Femur (tissue), 1 donor: Measurements from ENCODE around the gene CD99.
A peak's percentile ranks its signal among the peaks of the same experiment; 100 is the strongest.
"Not testable (repeated sequence)": the region's sequence is repeated elsewhere in the genome, so short reads cannot be mapped to it uniquely, and the experiment has no call there.

Experiments
- DNase-seq: peaks from one replicate; pipeline ENCODE4 v3.0.0-alpha.2; 2017

The CD99 gene

DNA sequence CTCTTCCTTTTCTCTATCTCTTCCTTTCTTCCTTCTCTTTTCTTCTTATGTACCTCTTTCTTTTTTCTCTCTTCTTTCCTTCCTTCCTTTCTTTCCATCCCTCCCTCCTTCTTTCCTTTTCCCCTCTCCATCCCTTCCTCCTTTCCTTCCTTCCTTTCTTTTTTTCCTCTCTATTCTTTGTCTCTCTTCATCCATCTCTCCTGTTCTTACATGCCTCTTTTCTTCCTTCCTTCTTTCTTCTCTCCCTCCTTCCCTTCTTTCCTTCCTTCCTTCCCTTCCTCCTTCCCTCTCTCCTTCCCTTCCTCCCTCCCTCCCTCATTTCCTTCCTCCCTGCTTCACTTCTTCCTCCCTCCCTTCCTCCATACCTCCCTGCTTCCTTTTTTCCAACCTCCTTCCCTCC lies 41.6 kb downstream of the CD99 start:
- no peak for DNase-seq

DNA sequence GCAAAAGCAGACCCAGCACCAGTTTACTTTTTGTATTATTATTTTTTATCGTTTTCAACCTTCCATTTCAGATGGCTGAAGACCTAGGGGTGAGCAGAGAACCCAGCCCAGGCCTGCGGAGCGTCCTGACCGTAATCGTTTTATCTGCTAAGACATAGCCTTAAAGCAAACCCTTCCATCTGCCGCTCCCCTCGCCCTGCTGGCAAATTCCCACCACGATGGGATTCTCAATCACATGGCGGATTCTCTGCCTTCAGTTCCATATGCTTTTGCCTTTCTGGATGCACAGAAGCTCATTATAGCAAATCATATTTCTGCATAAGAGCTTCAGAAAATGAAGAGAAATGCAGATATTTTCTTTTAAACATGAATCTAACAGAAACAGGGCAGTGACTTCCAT lies 42.2 kb downstream of the CD99 start:
- no peak for DNase-seq

DNA sequence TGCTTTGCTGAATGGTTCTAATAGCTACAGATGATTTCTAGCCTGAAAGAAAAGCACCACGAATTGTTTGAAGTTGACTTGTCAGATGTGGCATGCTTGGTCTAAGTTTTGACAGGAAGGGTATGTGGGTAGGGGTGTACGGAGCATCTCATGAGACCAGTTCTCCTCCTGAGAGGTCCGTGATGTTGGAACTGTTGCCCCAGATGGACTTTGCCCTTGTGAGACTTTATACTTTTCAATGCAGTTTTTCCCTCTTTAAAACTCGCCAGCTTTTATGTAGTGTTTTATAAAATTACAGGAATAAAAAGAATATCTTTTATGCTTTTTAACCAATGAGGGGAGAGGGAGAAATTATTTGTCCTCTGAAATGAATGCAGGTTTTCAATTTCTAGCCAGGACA lies 44.2 kb downstream of the CD99 start:
- DNase-seq: no peak

DNA sequence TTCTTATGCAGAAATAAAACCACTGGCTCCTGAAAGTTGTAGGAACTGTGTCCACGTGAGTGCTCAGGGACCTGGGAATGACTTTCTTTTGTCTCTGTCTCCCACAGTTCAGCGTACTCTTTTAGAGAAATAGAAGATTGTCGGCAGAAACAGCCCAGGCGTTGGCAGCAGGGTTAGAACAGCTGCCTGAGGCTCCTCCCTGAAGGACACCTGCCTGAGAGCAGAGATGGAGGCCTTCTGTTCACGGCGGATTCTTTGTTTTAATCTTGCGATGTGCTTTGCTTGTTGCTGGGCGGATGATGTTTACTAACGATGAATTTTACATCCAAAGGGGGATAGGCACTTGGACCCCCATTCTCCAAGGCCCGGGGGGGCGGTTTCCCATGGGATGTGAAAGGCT lies 49.6 kb downstream of the CD99 start:
- DNase-seq: no peak

DNA sequence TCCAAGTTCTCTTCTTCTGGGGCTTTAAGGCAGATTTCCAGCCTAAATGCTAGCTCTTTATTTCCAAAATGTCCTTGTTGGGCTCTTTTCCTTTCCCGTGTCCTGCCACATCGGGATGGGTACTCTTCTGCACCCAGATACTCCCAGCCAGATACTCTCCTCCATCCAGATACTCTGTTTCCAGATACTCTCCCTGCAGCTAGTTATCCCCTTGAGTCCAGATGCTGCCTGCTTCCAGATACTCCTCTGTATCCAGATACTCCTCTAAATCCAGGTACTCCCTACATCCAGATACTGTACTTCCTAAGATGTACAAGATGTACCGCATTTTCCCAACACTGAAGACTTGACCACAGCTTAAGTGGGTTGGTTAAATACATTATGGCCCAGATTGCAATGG lies 50.3 kb downstream of the CD99 start:
- DNase-seq: no peak

DNA sequence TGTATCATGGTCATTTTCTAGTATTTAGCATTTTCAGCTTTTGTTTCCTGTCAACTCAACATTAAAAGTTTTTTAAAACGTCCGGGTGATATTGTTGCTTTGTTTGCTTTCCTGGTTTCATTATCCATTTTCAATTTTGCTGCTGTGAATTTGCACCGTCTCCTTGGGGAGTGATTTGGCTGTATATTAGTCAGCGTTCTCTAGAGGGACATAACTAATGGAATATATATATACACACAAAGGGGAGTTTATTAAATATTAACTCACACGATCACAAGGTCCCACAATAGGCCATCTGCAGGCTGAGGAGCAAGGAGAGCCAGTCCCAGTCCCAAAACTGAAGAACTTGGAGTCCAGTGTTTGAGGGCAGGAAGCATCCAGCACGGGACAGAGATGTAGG lies 55.2 kb downstream of the CD99 start:
- DNase-seq: not testable (repeated sequence)

DNA sequence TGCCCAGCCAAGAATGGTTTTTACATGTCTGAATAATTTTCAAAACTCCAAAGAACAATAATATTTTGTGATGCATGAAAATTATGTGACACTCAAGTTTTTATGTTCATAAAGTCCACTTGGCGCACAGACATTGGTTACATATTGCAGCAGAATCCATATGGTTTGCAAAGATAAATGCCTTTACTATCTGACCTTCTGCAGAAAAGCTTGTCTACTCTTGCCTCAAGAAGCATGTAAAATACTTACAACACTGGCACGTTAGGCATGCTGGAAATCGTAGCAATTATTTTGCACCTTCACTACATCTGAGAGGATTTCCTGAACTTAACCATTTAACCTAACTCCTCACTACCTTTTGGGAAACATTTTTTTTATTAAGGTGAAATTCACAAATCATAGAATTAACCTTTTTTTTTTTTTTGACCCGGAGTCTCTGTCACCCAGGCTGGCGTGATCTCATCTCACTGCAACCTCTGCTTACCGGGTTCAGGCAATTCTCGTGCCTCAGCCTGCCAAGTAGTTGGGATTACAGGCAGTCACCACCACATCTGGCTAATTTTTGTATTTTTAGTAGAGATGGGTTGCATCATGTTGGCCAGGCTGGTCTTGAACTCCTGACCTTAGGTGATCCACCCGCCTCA lies 57.2 kb downstream of the CD99 start:
- DNase-seq: no peak

DNA sequence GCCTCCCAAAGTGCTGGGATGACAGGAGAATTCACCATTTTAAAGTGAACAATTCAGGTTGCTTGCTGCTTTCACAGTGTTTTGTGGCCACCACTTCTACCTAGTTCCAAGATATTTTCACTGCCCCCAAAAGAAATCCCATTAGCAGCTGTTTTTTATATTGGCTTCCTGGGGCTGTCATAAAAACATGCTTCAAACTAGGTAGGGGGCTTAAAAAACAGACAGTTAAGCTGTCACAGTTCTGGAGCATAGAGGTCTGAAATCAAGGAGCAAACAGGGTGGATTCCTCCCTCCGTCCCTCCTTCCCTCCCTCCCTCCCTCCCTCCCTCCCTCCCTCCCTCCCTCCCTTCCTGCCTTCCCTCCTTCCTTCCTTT lies 57.7 kb downstream of the CD99 start:
- DNase-seq: no peak

DNA sequence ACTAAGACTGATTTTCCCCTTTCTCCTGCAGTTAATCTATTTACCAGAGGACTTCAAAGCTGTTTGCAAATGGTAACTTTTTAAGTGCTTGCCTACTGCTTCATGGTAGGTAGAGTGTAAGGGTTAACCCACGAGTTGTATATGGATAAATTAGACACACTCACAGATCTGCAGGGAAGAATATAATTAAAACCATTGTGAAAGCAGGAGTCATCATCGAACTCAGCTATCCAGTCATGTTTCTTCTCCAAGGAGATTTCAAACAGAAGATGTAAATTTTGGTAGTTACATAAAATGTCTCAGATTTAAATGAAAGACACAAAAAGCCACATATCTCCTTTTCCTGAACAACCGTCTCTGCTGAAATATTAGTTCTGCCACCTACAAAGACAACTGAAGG lies 60.2 kb downstream of the CD99 start:
- no peak for DNase-seq

DNA sequence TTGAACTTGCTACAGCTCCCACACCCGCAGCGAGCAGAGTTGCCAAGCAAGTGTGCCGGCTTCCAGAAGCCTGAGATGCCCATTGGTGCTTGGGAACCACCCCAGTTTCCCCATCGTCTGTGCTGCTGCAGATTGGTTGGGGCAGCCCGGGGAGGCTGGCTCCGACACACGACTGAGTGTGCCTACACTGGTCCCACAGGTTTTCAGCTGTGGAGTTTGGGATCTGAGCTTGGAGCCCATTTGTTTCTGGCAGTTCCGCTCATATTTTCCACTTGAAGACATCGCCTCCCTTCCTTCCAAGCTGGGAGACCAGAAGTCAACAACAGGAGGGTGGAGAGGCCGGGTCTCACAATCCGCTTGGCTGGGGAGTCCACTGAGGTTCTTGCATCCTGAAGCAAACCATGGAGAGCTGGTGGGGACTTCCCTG lies 60.8 kb downstream of the CD99 start, which contains the start of gene XG:
XG (plus strand) TSS at position 167 of the 427 bp plus-strand sequence; CDS start at position 402, 235 bp downstream.
- DNase-seq: peak; percentile 25

DNA sequence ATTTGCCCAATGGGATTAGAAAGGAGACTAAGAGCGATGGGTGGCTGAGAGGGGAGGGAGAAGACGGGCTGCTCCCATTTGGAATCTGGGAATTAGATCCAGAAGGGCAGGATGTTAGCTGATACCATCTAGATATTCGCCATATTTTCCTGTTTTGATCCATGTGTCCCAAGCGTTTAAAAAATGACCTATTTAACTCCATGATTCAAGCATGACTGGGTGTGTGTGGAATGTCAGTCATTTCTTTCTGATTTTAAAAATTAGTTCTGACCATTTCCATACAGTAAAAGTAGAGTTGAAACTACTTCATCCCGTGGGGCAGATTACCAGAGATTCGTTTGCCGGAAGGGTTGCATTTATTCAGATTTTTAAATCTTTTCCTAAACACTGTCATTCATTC lies 61.3 kb downstream of the CD99 start:
- DNase-seq: not testable (repeated sequence)

DNA sequence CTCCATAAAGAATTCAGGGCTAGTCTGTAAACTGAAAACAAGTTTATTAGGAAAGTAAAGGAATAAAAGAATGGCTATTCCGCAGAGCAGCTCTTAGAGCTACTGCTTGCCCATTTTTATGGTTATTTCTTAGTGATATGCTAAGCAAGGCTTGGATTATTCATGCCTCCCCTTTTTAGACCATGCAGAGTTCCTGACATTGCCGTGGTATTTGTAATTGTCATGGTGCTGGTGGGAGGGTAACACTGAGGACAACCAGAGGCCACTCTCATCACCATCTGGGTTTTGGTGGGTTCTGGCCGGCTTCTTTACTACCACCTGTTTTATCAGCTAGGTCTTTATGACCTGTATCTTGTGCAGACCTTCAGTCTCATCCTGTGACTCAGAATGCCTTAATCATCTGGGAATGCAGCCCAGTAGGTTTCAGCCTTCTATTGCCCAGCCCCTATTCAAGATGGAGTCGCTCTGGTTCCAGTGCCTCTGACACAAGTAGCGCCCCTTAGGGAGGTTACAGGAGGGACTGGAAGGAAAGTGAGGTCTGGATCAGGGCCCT lies 64.1 kb downstream of the CD99 start:
- DNase-seq: not testable (repeated sequence)

DNA sequence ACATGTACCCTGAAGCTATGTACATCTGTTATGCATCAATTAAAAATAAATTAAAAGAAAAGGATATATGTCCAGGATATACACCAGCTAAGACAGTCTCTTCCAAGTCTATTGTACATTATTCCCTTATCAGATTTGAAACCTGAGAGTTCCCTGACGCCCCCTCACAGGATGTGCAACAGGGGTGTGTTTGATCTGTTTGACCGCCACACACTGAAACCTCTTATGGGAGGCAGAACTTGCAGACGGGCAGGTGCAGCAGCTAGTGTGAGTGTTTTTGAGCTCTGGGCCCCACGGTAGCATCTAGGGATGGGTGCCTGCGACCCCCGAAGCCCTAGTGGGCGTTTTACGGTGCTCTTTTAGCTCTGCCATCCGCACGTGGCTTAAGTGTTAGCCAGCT lies 65.5 kb downstream of the CD99 start:
- no peak for DNase-seq

DNA sequence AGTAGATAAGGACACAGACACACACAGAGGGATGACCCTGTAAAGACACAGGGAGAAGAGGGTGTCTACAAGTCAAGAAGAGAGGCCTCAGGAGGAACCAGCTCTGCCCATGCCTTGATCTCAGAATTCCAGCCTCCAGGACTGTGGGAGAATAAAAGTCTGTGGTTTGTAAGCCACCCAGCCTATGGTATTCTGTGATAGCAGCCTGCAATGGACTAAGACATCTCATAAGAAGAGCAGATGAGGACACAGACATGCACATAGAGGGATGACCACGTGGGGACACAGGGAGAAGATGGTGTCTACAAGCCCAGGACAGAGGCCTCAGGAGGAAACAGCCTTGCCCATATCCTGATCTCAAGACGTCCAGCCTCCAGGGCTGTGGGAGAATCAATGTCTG lies 70.2 kb downstream of the CD99 start:
- DNase-seq: no peak

DNA sequence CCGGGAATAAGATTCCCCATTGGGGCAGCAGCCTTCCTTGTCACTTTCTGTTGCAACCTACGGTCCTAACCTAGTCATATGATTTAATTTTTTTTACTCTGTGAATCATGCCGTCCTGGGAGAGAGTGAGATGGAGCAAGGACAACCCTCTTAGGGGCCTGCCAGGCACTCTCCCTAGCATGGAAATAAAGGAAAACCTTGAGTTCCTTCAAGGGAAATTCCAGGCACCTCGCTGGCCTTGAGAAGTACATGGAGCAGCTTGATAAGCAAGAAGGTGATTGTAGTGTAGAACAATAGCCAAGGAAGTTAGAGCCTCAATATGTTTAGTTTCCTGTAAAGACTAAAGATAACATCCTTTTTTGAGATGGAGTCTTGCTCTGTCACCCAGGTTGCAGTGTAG lies 71.6 kb downstream of the CD99 start:
- not testable (repeated sequence) for DNase-seq

DNA sequence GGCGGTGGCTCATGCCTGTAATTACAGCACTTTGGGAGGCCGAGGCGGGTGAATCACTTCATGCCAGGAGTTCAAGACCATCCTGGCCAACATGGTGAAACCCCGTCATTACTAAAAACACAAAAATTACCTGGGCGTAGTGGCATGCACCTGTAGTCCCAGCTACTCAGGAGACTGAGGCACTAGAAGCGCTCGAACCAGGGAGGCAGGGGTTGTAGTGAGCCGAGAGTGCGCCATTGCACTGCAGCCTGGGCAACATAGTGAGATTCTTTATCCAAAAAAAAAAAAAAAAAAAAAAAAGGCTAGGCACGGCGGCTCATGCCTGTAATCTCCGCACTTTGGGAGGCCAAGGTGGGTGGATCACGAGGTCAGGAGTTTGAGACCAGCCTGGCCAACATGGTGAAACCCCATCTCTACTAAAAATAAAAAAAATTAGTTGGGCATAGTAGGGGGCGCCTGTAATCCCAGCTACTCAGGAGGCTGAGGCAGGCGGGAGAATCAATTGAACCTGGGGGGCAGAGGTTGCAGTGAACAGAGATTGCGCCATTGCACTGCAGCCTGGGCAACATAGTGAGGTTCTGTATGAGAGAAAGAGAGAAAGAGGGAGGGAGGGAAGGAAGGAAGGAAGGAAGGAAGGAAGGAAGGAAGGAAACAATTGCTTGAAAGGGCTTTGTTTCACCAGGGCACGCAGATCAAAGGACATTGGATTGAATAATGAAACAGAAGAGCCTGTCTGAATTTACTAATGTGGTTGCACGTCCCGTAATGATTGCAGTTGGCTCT lies 73.9 kb downstream of the CD99 start:
- not testable (repeated sequence) for DNase-seq

DNA sequence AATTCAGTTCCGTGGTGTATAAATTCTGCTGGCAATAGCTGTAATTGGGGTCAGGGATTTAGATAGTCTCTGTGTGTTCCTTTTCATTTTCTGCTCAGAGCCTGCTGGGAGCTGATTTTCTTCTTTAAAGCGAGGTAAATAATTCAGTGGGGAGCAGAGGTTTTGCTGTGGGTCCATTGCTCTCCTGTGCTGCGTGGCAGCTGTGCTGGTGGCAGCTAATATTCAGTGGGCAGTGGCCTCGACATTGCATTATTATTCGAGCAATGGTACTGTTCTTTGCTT lies 74.4 kb downstream of the CD99 start:
- no peak for DNase-seq

DNA sequence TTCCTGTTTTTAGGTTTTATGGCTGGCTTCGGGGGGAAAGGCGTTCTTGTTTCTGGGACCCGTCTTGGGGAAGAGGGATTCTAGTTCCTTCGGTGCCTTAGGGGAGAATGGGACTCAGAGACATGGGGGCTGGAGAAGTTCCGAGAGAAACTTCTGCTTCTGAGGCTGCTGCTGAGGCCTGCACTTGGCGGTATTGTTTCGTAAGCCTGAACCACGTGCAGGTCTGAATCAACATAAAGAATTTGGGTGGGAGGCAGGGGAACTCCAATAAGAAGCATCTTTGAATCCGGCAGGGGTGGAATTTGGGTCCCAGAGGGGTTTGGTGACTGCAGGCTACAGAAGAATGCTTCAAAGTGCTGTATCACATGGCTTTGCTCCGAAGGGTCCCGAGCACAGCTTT lies 75.8 kb downstream of the CD99 start:
- no peak for DNase-seq

DNA sequence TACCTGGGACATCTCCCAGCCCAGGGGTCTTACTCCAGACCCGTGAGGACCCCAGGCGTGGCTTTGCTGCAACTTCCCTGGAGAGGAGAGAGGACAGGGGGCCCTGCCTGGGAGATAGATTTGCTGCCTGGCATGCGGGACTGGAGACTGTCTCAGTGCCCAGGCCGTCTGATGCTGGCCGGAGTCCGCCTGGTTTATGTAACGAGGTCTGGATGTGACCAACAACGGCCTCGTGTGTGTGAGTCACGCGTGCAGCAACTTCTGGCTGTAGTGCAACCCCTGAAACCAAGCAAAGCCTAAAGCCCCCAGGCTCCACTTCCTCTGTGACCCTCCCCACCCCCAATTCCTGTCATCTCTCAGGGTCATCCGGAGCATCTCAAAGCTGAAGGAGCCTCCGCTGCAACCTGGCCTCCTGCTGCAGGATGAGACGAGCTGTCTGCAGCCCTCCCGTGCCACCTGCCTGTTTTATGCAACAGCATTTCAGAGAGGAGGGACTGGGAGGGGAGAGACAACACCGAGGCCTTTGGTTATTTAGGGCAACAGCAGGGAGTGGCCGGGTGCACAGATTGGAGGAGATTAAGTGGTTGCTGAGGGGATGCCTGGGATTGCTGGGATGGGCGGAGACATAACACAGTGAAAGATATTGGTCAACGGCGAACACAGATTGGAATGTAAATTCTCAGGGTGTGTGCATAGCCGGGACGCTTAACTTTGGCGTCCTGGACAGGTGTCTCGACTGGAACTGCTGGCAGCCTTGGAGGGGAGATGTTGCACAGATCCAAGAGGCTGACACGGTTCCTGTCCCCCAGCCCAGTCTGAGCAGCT lies 76.7 kb downstream of the CD99 start:
- peak; percentile 27 for DNase-seq

DNA sequence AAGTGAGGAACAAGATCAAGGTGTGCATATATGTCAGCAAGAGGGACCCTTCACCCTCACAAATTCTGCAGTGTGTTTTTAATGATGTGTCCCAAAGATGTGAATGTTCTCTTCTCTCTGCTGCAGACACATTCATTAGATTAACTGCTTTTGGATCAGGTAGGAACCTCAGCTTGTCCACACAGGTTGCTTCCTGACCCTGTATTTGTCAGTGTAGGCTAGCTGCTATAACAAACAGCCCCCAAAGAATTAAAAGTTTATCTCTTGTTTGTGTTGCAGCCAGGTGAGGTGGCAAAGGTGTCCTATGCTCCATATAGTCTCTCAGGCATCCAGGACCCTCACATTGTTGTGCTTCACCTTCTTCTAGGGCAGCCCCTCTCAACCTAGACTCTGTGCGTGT lies 78.5 kb downstream of the CD99 start:
- no peak for DNase-seq

DNA sequence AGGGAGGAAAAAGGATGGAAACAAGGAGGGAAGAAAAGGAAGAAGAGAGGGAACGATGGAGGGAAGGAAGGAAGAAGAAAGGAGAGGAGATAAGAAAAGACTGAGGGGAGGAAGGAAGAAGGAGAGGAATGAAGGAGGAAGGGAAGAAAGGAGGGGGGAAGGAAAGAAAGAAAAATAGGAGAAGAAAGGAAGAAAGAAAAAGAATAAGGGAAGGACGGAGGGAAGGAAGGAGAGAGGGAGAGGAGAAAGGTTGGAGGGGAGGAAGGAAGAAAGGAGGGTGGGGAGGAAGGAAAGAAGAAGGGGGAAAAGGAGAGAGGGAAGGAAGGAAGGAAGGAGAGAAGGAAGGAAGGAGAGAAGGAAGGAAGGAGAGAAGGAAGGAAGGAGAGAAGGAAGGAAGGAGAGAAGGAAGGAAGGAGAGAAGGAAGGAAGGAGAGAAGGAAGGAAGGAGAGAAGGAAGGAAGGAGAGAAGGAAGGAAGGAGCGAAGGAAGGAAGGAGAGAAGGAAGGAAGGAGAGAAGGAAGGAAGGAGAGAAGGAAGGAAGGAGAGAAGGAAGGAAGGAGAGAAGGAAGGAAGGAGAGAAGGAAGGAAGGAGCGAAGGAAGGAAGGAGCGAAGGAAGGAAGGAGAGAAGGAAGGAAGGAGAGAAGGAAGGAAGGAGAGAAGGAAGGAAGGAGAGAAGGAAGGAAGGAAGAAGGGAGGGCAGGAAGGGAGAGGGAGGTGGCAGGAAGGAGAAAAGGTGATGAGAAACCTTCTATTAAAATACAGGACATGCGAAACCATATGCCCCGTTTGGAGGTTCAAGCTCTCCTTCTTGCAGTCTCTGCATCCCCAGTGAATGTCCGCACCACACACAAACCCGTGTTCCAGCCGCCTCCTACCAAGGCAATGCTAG lies 82.3 kb downstream of the CD99 start:
- not testable (repeated sequence) for DNase-seq

DNA sequence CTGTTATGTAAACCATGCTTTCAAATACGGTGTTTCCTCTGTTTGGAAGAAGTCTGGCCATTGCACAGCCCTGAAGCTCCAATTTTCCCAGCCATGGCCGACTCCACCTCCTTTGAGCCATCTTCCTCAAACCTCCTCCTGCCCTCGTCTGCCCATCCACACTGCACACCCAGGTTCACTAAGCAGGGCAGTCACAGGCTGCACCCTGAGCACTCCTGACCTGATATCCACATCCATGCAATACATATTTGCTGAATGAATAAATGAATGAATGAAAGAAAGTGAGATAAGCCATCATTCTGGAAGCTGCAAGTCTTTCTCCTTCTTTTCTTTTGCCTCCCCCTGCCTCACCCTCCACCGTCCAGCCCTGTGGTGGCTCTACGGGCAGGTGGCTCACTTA lies 83.0 kb downstream of the CD99 start:
- no peak for DNase-seq

DNA sequence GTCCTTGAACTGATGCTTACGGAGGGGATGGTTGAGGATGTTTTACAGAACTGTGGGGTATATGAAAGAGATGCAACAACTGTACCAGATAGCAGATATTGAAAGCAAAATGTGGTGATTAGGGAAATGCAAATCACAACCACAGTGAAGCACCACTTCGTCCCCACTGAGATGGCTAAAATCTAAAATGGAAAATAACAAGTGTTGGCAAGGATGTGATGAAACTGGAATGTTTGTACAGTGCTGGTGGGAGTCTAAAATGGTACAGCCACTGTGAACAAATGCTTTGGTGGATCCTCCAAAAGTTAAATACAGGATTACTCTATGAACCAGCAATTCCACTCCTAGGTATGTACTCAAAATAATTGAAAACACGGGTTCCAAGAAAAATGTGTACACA lies 83.7 kb downstream of the CD99 start:
- no peak for DNase-seq
